ENCODE data around the gene COL18A1. TPM values are rescaled to one million over a fixed set of nuclear protein-coding genes. Genes with fewer than 3 reads are reported as not detected.

The COL18A1 gene
- total and polyA plus RNA-seq, 3 donors from 2014 or later: 53.2 to 165 (median 111) TPM

- Histone ChIP-seq H3K4me3 (no peak overlapping the region), H3K36me3 (ENCODE audit: low read depth, missing control alignments) (no peaks in the 10 kb centered on the region), H3K27me3 (no peaks in the 10 kb centered on the region), H3K4me1 (peaks cover 6% of the 10 kb centered on the region), H3K9me3 (no peaks in the 10 kb centered on the region), H3K27ac (no peak overlapping the region)
- 86 to 94% methylated on average over 17 to 28 of the region's 28 CpGs for WGBS, 2 donors
- TF ChIP-seq POLR2A (IDR thresholded peaks at IDR 0.05) (no peak), CTCF (IDR thresholded peaks at IDR 0.05) (no peak)
- no peak for DNase-seq
- intact Hi-C loops (cut with DNase I; ENCODE audit: low total_unique reads): no loop called here
These were observed 22.9 kb upstream of the COL18A1 start for GRCh38 chr21:45381865-45382696.

GRCh38 chr21:45382697-45382997 is 22.3 kb upstream of the COL18A1 start:
- DNase-seq: no peak
- TF ChIP-seq POLR2A (IDR thresholded peaks at IDR 0.05) (no peak), CTCF (IDR thresholded peaks at IDR 0.05) (no peak)
- H3K9me3 ChIP-seq: no peaks in the 10 kb centered on the region
- no peak overlapping the region for H3K4me3 ChIP-seq
- H3K4me1 ChIP-seq: peaks cover 10% of the 10 kb centered on the region
- no peak overlapping the region for H3K27ac ChIP-seq
- no peaks in the 10 kb centered on the region for H3K27me3 ChIP-seq
- H3K36me3 ChIP-seq (ENCODE audit: low read depth, missing control alignments): no peaks in the 10 kb centered on the region
- intact Hi-C loops (cut with DNase I; ENCODE audit: low total_unique reads): no loop called here
- WGBS, 2 donors: 86 to 93% methylated on average over 10 of the region's 10 CpGs

- Histone ChIP-seq H3K9me3 (no peaks in the 10 kb centered on the region), H3K27ac (no peak overlapping the region), H3K4me3 (no peak overlapping the region), H3K36me3 (ENCODE audit: low read depth, missing control alignments) (no peaks in the 10 kb centered on the region), H3K27me3 (no peaks in the 10 kb centered on the region), H3K4me1 (peaks cover 10% of the 10 kb centered on the region)
- no peak for DNase-seq
- TF ChIP-seq POLR2A (IDR thresholded peaks at IDR 0.05) (no peak), CTCF (IDR thresholded peaks at IDR 0.05) (no peak)
- WGBS, 2 donors: 80 to 82% methylated on average over 11 of the region's 11 CpGs
- intact Hi-C loops (cut with DNase I; ENCODE audit: low total_unique reads): no loop called here
These were observed 21.8 kb upstream of the COL18A1 start for GRCh38 chr21:45383111-45383614.

- H3K4me1 ChIP-seq: peaks cover 10% of the 10 kb centered on the region
- H3K27ac ChIP-seq: no peak overlapping the region
- WGBS, 2 donors: 88 to 92% methylated on average over 16 to 22 of the region's 26 CpGs
- no peaks in the 10 kb centered on the region for H3K27me3 ChIP-seq
- intact Hi-C loops (cut with DNase I; ENCODE audit: low total_unique reads): no loop called here
- no peaks in the 10 kb centered on the region for H3K36me3 ChIP-seq (ENCODE audit: low read depth, missing control alignments)
- H3K4me3 ChIP-seq: no peak overlapping the region
- TF ChIP-seq CTCF (IDR thresholded peaks at IDR 0.05): no peak
- no peak for TF ChIP-seq POLR2A (IDR thresholded peaks at IDR 0.05)
- H3K9me3 ChIP-seq: no peaks in the 10 kb centered on the region
- DNase-seq: no peak
These were observed 21.3 kb upstream of the COL18A1 start for GRCh38 chr21:45383615-45384201.
